GM18499 (cell line): ENCODE data around the gene AFAP1.

Experiments
- ATAC-seq: cut with Tn5 transposase; IDR thresholded peaks from one replicate; pipeline ENCODE4 v1.9.1; 2021; ENCODE audit warnings: moderate number of reproducible peaks; ENCODE audit not compliant: insufficient read depth, unreplicated experiment

The AFAP1 gene

DNA sequence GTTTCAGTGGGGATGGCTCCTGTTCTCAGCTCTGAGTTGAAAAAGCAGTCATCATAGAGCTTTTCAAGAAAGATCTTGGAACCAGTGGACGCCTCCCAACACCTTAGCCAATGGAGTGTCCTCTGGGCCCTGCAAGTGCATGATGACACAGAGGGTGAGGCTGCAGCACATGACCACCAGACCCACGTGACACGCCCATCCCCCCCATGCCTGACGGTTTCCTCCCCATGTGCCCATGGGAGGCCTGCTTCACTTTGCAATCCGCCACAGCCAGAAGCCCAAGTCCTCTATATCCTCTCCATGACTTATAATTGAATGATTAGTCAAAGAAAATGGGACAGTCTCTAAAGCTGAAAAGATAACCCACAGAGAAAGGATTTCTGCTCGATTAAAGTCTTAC, 187.0 kb downstream of the AFAP1 start:
- no peak for ATAC-seq

- ATAC-seq, result no peak
These were observed 188.7 kb downstream of the AFAP1 start for GRCh38 chr4:7750972-7751371.

- no peak for ATAC-seq
These were observed 189.1 kb downstream of the AFAP1 start for GRCh38 chr4:7750523-7750922.

DNA sequence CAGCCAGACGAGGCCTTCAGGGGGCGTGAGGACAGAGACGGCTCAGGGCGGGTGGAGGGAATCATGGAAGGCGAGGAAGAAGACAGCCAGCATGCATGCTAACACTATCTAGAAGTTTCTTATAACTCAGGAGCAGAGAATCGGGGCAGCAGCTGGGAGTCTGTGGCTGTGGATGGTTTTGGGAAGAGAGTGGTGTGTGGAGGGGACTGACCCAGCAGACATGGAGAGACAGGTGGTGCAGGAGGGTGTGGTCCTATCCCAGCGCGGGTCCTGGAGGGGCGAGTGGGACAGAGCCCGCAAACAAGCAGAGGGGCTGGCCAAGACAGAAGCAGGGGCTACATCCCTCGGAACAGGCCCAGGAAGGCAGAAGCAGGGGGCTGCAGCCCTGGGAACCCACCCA, 192.1 kb downstream of the AFAP1 start:
- no peak for ATAC-seq

DNA sequence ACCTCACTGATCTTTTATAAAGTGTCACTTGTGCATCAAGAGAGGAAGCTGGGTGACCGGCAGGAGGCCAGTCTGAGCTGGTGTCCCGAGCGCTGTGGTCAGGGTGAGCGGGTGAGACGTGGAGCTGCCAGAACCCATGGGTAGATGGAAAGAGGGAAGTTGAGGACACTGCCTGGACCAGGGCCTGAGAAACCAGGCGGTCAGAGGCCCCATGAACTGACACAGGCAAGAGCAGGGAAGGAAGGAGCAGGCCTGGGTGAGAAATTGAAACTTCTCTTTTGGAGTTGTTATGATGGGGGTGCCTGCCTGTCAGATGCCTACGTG, 192.6 kb downstream of the AFAP1 start:
- no peak for ATAC-seq

DNA sequence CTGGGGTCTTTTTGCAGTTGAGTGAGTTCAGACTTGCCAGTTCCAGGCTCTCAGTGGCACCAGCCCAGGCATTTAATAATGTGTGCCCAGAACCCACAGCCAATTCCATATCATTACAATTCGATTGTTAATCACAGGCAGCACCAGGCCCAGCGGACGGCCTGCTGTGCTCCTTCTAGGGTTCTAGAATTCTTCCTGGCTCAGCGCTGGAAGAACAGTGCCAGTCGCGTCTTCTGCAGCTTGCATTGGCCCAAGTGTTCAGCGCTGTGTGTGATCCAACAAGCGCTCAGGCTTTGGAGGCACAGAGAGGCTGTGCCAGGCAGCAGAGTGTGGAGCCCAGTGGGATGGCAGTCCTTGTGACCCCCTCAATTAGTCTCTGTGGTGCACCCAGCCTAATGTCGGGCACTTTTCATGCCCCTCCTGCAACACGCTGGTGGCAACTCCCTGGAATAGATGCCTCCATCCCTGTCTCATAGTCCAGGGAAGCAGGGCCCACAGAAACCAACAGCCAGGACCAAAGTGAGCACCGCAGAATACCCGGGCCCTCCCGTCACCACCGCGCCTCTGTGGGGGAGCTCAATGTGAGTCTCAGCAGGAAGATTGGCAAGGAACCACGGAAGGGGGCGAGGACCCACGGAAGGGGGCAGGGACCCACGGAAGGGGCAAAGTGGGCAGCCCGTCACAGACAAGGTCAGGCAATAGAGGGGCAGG, 193.2 kb downstream of the AFAP1 start:
- no peak for ATAC-seq

DNA sequence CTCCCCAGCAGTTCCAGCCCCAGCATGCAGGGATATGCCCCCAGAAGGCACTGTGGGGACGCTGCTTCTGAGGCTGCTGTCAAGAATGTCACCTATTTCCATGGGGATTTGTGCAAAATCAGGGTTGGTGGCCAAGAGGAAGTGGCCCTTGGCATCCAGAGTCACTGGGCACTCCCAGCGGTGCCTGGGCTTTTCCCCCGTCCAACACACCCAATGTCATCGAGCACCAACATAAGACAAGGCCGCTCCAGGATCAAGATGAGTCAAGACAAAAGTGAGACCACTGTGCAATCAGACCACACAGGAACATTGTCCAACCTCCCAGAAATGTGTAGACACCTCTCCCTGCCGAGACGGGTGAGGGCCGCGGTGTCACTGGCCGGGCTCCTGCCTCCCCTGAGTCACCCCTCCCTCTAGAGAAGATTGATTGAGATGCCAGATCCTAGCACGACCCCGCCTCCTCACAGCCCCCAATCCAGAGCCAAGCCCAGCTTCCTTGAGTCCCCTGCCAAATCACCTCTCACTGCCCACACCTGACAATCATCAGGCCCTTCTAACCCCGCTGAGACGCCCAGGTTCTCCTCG, 194.3 kb downstream of the AFAP1 start:
- ATAC-seq, result no peak

DNA sequence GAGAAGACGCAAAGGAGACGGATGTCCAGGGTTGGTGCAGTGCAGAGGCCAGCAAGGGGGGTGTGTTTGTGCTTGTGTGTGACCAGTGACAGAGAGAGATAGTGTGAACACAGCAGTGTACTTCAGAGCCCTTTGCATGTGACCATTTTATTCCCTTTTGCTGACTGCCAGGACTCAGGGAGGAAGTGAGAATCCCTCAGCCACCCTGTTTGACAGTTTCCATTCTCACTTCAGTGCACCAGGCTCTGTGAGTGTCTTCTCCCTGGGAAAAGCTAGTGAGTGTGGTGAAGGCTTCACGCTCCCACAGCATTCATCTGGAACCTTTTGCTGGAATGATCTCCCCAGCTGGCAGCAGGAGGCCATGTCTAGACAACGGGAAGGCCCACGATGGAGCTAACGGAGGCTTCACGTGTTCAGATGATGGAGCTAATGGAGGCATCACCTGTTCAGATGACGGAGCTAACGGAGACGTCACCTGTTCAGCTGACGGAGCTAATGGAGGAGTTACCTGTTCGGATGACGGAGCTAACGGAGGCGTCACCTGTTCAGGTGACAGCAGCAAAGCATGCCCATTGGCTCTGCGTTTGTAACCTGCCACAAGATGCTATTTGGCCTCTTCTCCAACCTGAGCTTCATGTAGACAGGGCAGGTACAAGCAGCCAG, 195.4 kb downstream of the AFAP1 start:
- no peak for ATAC-seq

GRCh38 chr4:7742807-7743280, 196.8 kb downstream of the AFAP1 start:
- no peak for ATAC-seq

- no peak for ATAC-seq
These were observed 197.5 kb downstream of the AFAP1 start for GRCh38 chr4:7741946-7742806.

DNA sequence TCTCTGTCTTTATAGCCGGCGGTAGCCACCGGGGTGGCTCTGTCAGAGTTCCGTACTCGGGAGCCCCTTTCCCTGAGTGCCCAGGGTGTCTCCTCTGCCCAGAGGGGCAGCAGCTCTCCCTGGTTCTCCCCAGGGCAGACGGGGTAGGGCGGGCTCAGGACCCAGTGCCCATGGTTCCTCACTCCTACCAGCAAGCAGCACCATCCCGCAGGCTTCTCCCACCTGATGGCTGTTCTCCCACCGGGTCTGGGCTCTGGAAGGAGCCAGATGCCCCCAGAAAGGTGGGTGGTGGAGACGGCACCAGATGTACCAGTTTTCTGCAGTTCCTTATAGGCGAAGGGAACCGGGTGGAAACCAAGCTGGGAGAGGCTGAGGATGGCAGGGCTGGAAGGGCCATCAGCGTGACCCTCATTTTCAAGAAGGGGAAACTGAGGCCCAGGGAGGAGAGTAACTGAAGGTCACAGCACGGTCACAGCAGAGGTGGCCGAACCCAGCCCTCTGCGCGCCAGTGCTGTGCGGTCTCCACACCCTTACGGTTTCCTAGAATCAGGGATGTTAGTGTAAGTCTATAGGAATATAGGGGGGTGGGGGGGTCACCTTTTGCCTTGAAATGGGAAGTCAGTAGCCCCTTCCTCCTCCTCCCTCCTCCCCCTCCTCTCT, 198.7 kb downstream of the AFAP1 start:
- no peak for ATAC-seq

DNA sequence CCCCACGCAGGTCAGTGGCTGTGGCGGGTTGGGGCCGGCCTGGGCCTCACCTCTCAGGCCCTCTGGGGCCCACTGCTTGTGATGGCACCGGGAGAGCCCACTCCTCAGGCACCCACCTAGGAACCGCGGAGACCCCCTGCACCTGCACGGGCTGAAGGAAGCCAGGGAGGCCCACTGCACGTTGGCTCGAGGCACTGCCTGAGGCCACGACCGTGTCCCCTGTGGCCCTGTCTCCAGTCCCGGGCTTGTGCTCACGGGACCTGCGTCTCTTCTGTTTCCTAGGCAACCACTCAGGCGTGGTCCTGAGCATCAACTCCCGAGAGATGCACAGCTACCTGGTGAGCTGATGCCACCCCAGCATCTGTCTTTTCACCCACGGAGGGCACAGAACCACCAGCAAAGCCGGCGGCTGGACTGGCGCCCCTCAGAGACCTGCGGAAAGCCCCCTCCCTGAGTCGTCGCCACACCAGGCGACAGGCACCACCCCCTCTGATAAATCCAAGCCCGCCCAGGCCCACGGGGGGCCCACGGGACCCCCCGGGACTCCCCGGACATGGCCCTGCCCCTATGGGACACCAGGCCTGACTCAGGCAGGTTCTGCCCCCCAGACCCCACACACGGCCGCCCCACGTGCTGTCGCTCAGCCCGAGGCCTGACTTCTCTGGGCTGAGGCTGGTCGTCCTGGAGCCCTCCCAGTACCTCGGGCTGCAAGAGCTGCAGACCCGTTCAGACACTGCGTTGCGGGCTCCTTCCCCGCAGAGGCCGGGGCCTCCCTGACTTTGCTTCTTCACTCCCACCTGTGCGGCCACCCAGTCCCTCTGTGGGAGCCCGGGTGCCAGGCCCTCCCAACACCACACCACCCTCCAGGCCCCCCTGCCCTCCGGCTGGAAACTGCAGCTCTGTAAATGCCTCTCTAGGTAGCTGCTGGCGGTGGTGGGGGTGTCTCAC, 199.5 kb downstream of the AFAP1 start:
- no peak for ATAC-seq

DNA sequence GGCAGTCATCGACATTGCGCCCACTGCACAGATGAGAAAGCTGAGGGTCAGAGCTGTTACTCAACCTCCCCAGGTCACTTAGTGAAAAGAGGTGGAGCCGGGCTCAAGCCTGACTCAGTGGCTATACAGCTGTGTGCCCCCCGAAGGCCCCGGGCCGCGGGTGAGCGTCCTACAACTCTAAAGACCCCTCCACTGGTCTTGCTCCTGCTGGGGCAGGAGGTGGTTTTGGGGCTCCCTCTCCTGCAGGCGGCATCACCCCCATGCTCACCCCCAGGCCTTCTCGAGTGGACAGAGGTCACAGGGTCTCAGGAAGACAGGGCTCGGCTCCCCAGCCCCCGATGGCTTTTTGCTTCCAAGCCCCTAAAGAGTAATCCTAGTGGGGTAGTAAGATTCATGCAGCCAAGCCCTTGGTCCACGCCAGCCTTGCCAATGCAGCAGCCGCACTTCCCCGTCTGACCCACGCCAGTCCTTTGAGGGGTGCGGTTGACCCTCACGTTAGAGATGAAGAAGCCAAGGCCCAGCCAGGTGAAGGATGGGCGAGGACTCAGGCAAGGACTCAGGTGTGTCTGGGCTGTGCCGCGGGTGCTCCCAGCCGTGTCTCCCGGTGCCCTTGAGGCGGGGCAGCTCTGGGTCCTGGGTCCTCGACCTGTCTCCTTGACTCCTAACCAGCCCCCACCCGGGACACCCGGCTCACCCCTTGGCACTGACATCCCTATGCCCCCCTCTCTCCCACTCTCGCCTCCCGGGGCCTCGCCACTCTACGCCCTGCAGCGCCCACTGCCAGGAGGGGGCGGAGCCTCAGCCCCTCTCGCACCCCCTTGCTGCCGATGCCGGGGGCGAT, 200.4 kb downstream of the AFAP1 start:
- ATAC-seq, result no peak

DNA sequence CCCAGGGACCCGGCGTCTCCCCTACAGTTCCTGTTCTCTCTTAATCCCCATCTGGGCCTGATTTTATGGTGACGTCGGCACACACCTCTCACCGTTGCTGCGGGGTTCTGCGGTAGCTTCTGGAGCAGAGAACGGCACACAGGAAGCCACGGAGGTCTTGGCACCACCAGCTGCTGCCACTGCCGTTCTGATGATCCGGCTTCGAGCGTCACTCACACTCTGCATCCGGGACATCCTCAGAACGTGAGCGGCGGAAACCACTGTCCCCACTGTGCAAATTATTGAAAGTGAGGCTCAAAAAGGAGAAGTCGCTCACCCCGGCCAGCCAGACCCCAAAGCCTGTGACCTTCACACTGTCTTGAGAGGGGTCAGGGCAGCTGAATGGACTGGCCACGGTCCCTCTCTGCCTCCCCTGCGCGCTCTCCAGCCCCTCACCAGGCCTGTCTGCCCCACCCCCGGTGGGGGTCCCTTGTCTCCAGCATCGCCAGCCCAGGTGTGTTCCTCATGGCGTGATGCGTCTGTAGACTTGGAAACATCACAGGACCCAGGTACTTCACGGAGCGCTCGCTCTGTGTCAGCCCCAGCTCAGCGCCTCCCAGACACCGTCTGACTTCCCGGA, 201.1 kb downstream of the AFAP1 start:
- ATAC-seq, result no peak

- ATAC-seq, result no peak
These were observed 201.8 kb downstream of the AFAP1 start for GRCh38 chr4:7737752-7738457.

GRCh38 chr4:7737268-7737645, 202.4 kb downstream of the AFAP1 start:
- ATAC-seq, result no peak

- ATAC-seq, result no peak
These were observed 203.0 kb downstream of the AFAP1 start for GRCh38 chr4:7736436-7737267.
